ENCODE measurements around the gene PHF12. TPM values are rescaled to one million over a fixed set of nuclear protein-coding genes. Genes with fewer than 3 reads are reported as not detected.
"Not testable (repeated sequence)": the region's sequence is repeated elsewhere in the genome, so short reads cannot be mapped to it uniquely, and the experiment has no call there.

The PHF12 gene
- total and polyA plus RNA-seq, 10 of the 15 experiments (the other 5 are each of a cell fraction or from before 2014, with no cell fraction given), result 1.3 to 43.9 (median 19.2) TPM

GRCh38 chr17:28935744-28936460 is 15.4 kb downstream of the PHF12 start:
- peaks cover 62% of the 10 kb centered on the region for H3K79me2 ChIP-seq (ENCODE audit: control insufficient read depth, insufficient read depth, low read length)
- H3K27ac ChIP-seq (ENCODE audit: control insufficient read depth, insufficient read depth), result no peak overlapping the region
- H3K9ac ChIP-seq (ENCODE audit: control insufficient read depth, insufficient read depth, low read length), result no peak overlapping the region
- peaks cover 11% of the 10 kb centered on the region; the same call in 1 of the 2 replicates for H3K4me1 ChIP-seq (ENCODE audit: control insufficient read depth, insufficient read depth, low read length)
- no peak overlapping the region for H3K4me2 ChIP-seq (ENCODE audit: control insufficient read depth, insufficient read depth)
- ChIA-PET RAD21 (ENCODE audit: unreplicated experiment) (no interaction called here), CTCF (interaction anchor here (0.6 to 4.5 kb wide), 4 partner anchors 17 to 185 kb away, joined by 3 to 19 read pairs (median 10); no protein-coding TSS in a partner anchor), SMC1A (ENCODE audit: uncharacterized antibody, unreplicated experiment) (interaction anchor here (5.1 kb wide), 1 partner anchor 8 kb away, joined by 34 read pairs; no protein-coding TSS in a partner anchor), POLR2A (interaction anchor here (0.6 to 6.1 kb wide), 3 partner anchors 10 to 112 kb away, joined by 3 to 17 read pairs (median 6); no protein-coding TSS in a partner anchor)
- no peak for TF ChIP-seq ZBTB4 (CRISPR knock-in tag; IDR thresholded peaks at IDR 0.05)
- no peak for TF ChIP-seq BMI1 (IDR thresholded peaks at IDR 0.05; ENCODE audit: borderline replicate concordance)
- 0 out of 2 replicates have a peak, but pooled peaks have one; percentile 32 for TF ChIP-seq ZBTB33 (IDR thresholded peaks at IDR 0.05)
- no peaks in the 10 kb centered on the region for H3K9me3 ChIP-seq (replicated peaks; ENCODE audit: control insufficient read depth, insufficient read depth, low read length)
- ATAC-seq (no peak), FAIRE-seq (no peak), DNase-seq (ENCODE audit: low read depth, low spot score) (no peak)
- H3K36me3 ChIP-seq (ENCODE audit: control insufficient read depth in 2 of 2, insufficient read depth in 2 of 2, low read length in 1 of 2), result peaks cover 0 to 13% of the 10 kb centered on the region in 2 experiments; a peak in 3 of 4 replicates
- no peaks in the 10 kb centered on the region for H3K27me3 ChIP-seq (replicated peaks in 1 of 2; ENCODE audit: control insufficient read depth in 2 of 2, insufficient read depth in 2 of 2, low read length in 1 of 2)
- BruUV-seq (replicated peaks), result no TSS peak
- intact Hi-C loops (cut with micrococcal nuclease; ENCODE audit: unreplicated experiment), result no loop called here
- H4K20me1 ChIP-seq (ENCODE audit: control insufficient read depth, insufficient read depth), result peaks cover 4% of the 10 kb centered on the region
- no peak overlapping the region for H3K4me3 ChIP-seq
- no peak overlapping the region for H2AFZ ChIP-seq (ENCODE audit: control insufficient read depth, low read depth, low read length)
- WGBS (ENCODE audit: insufficient coverage, insufficient replicate concordance, low lambda C conversion rate, missing lambda C conversion rate), result 93% methylated on average over 8 of the region's 8 CpGs
- in situ Hi-C loops (cut with MboI), result no loop called here

GRCh38 chr17:28934508-28934907 is 16.8 kb downstream of the PHF12 start:
- ChIA-PET SMC1A (ENCODE audit: uncharacterized antibody, unreplicated experiment) (interaction anchor here (1.2 kb wide), 1 partner anchor 11 kb away, joined by 5 read pairs; no protein-coding TSS in a partner anchor), CTCF (interaction anchor here (0.6 to 4.0 kb wide), 7 partner anchors 9 to 184 kb away, joined by 3 to 19 read pairs (median 3); no protein-coding TSS in a partner anchor), POLR2A (interaction anchor here (1.1 to 6.1 kb wide), 2 partner anchors 11 to 205 kb away, joined by 5 to 17 read pairs; no protein-coding TSS in a partner anchor), RAD21 (ENCODE audit: unreplicated experiment) (interaction anchor here (1.2 kb wide), 1 partner anchor 18 kb away, joined by 3 read pairs; no protein-coding TSS in a partner anchor)
- H3K4me2 ChIP-seq (ENCODE audit: control insufficient read depth, insufficient read depth); in situ Hi-C loops (cut with MboI); DNase-seq (ENCODE audit: low read depth, low spot score); ATAC-seq; H3K9me3 ChIP-seq (replicated peaks; ENCODE audit: control insufficient read depth, insufficient read depth, low read length); H3K27ac ChIP-seq (ENCODE audit: control insufficient read depth, insufficient read depth); intact Hi-C loops (cut with micrococcal nuclease; ENCODE audit: unreplicated experiment); BruUV-seq (replicated peaks); H3K4me3 ChIP-seq; H3K27me3 ChIP-seq (replicated peaks in 1 of 2; ENCODE audit: control insufficient read depth in 2 of 2, insufficient read depth in 2 of 2, low read length in 1 of 2); H2AFZ ChIP-seq (ENCODE audit: control insufficient read depth, low read depth, low read length); FAIRE-seq; H3K9ac ChIP-seq (ENCODE audit: control insufficient read depth, insufficient read depth, low read length); H4K20me1 ChIP-seq (ENCODE audit: control insufficient read depth, insufficient read depth): not testable (repeated sequence)
- Histone ChIP-seq H3K79me2 (ENCODE audit: control insufficient read depth, insufficient read depth, low read length) (peaks cover 60% of the 10 kb centered on the region), H3K4me1 (ENCODE audit: control insufficient read depth, insufficient read depth, low read length) (peaks cover 11% of the 10 kb centered on the region; the same call in 1 of the 2 replicates), H3K36me3 (ENCODE audit: control insufficient read depth in 2 of 2, insufficient read depth in 2 of 2, low read length in 1 of 2) (peaks cover 0 to 20% of the 10 kb centered on the region in 2 experiments; a peak in 3 of 4 replicates)
- 98% methylated on average over 8 of the region's 8 CpGs for WGBS (ENCODE audit: insufficient coverage, insufficient replicate concordance, low lambda C conversion rate, missing lambda C conversion rate)

Data from GM12878 (cell line).